ENCODE measurements around the gene IQCH.

The IQCH gene

GRCh38 chr15:67254238-67255175, at the start of gene IQCH, which contains the start of gene AAGAB:
Gene IQCH (plus strand): TSS chr15:67254786. CDS start chr15:67254897, 111 bp downstream.
Gene AAGAB (minus strand): TSS chr15:67254661. CDS start chr15:67254631, 30 bp downstream.
- peak; percentile 97 to 99 for DNase-seq (ENCODE audit: low read depth in 2 of 2)

GRCh38 chr15:67207555-67208207, 46.9 kb upstream of the IQCH start:
- no peak for DNase-seq (ENCODE audit: low read depth in 2 of 2)

GRCh38 chr15:67208396-67208795, 46.2 kb upstream of the IQCH start:
- DNase-seq (ENCODE audit: low read depth in 2 of 2) = no peak

- no peak for DNase-seq (ENCODE audit: low read depth in 2 of 2)
These were observed 43.9 kb upstream of the IQCH start for GRCh38 chr15:67210555-67211168.

GRCh38 chr15:67212684-67213367, 41.8 kb upstream of the IQCH start:
- DNase-seq (ENCODE audit: low read depth in 2 of 2) = no peak

GRCh38 chr15:67215102-67215501, 39.5 kb upstream of the IQCH start:
- DNase-seq (ENCODE audit: low read depth in 2 of 2) = no peak

- no peak for DNase-seq (ENCODE audit: low read depth in 2 of 2)
These were observed 37.7 kb upstream of the IQCH start for GRCh38 chr15:67216859-67217258.

- DNase-seq (ENCODE audit: low read depth in 2 of 2) = no peak
These were observed 36.2 kb upstream of the IQCH start for GRCh38 chr15:67218428-67218827.

GRCh38 chr15:67219288-67219687, 35.3 kb upstream of the IQCH start:
- no peak for DNase-seq (ENCODE audit: low read depth in 2 of 2)

GRCh38 chr15:67224889-67225288, 29.7 kb upstream of the IQCH start:
- DNase-seq (ENCODE audit: low read depth in 2 of 2) = no peak

- DNase-seq (ENCODE audit: low read depth in 2 of 2) = no peak
These were observed 29.2 kb upstream of the IQCH start for GRCh38 chr15:67225336-67225735.

- DNase-seq (ENCODE audit: low read depth in 2 of 2) = no peak
These were observed 27.2 kb upstream of the IQCH start for GRCh38 chr15:67227431-67227830.

- no peak for DNase-seq (ENCODE audit: low read depth in 2 of 2)
These were observed 26.7 kb upstream of the IQCH start for GRCh38 chr15:67227846-67228245.

- DNase-seq (ENCODE audit: low read depth in 2 of 2) = no peak
These were observed 26.3 kb upstream of the IQCH start for GRCh38 chr15:67228286-67228685.

GRCh38 chr15:67230504-67230903, 24.1 kb upstream of the IQCH start:
- DNase-seq (ENCODE audit: low read depth in 2 of 2) = no peak

- no peak for DNase-seq (ENCODE audit: low read depth in 2 of 2)
These were observed 22.0 kb upstream of the IQCH start for GRCh38 chr15:67232591-67232990.

- no peak for DNase-seq (ENCODE audit: low read depth in 2 of 2)
These were observed 14.1 kb upstream of the IQCH start for GRCh38 chr15:67240235-67241131.

GRCh38 chr15:67241132-67241855, 13.3 kb upstream of the IQCH start:
- DNase-seq (ENCODE audit: low read depth in 2 of 2) = no peak

- DNase-seq (ENCODE audit: low read depth in 2 of 2) = no peak
These were observed 11.9 kb upstream of the IQCH start for GRCh38 chr15:67242708-67243111.

GRCh38 chr15:67244971-67245478, 9.6 kb upstream of the IQCH start:
- DNase-seq (ENCODE audit: low read depth in 2 of 2) = no peak
